Measurements from ENCODE around the gene SLC30A2. TPM values are rescaled to one million over a fixed set of nuclear protein-coding genes. Genes with fewer than 3 reads are reported as not detected.

The SLC30A2 gene
- total RNA-seq, 1 donor: not detected

GRCh38 chr1:26012864-26013263, 33.1 kb downstream of the SLC30A2 start:
- no peak overlapping the region for H3K4me3 ChIP-seq (ENCODE audit: low read length)
- H3K4me1 ChIP-seq (ENCODE audit: insufficient read depth, low read length): peaks cover 35% of the 10 kb centered on the region
- no peaks in the 10 kb centered on the region for H3K27me3 ChIP-seq (ENCODE audit: insufficient read depth, low read length)
- no peaks in the 10 kb centered on the region for H3K9me3 ChIP-seq (ENCODE audit: low read depth, low read length)

GRCh38 chr1:26010825-26011224, 35.1 kb downstream of the SLC30A2 start:
- H3K4me1 ChIP-seq (ENCODE audit: insufficient read depth, low read length): peaks cover 16% of the 10 kb centered on the region
- H3K9me3 ChIP-seq (ENCODE audit: low read depth, low read length): no peaks in the 10 kb centered on the region
- no peak overlapping the region for H3K4me3 ChIP-seq (ENCODE audit: low read length)
- no peaks in the 10 kb centered on the region for H3K27me3 ChIP-seq (ENCODE audit: insufficient read depth, low read length)

DNA sequence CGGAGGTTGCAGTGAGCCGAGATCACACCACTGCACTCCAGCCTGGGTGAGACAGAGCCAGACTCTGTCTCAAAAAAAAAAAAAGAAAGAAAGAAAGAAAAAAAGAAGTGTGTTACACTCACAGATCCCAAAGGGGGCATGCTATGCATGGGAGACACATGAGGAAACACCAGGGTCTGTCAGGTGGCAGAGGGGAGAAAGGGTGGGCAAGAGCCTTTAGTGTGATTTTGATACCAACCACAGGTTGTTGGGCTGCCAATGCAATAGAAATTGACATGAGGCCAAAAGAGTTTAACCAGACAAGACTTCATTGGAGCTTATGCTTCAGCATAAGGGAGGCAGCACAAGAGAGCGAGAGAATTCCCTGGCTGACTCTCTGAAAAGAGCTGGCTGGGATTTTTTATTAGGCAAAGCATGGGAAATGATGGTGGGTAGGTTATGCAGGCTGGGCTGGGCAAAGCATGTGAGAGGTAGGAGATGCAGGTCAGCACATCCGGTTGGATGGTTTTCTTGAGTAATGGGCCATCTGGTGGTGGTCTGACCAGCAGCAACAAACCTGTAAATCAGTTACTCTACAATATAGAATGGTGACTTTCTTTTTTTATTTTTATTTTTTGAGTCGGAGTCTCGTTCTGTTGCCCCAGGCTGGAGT, 36.0 kb downstream of the SLC30A2 start:
- no peaks in the 10 kb centered on the region for H3K27me3 ChIP-seq (ENCODE audit: insufficient read depth, low read length)
- no peak overlapping the region for H3K4me3 ChIP-seq (ENCODE audit: low read length)
- no peaks in the 10 kb centered on the region for H3K9me3 ChIP-seq (ENCODE audit: low read depth, low read length)
- peaks cover 7% of the 10 kb centered on the region for H3K4me1 ChIP-seq (ENCODE audit: insufficient read depth, low read length)

GRCh38 chr1:26006710-26007109, 39.2 kb downstream of the SLC30A2 start:
- Histone ChIP-seq H3K9me3 (ENCODE audit: low read depth, low read length) (no peaks in the 10 kb centered on the region), H3K4me3 (ENCODE audit: low read length) (no peak overlapping the region), H3K4me1 (ENCODE audit: insufficient read depth, low read length) (peaks cover 11% of the 10 kb centered on the region), H3K27me3 (ENCODE audit: insufficient read depth, low read length) (no peaks in the 10 kb centered on the region)

DNA sequence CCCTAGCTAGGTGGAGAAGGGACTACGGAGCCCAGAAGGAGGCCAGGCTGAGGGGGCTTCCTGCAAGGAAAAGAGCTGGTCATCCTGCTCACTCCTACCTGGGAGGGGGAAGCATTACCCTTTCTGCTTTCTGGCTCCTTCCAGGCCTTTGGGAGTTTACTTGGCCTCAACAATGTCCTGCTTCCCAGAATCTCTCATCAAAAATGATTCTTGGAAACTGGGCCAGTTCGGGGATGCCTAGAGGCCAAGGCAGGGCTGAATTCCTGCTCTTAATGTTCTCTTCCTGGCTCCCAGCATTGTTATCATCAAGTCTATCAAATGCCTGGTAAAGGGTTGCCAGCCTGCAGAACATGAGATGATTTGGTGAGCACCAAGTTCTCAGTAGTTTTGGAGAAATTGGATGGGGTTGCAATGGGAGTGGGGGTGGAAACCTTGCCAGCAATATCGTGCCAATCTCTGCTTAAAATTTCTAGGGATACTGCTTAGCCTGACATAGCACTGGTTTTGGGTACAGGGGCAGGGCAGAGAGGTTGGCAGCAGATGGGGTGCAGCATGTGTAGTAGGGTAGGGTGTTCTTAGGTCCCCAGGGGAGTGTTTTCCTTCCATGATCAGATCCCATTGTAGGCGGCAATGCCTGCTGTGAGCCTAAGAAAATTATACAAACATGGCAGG, 40.3 kb downstream of the SLC30A2 start:
- peaks cover 11% of the 10 kb centered on the region for H3K4me1 ChIP-seq (ENCODE audit: insufficient read depth, low read length)
- H3K27me3 ChIP-seq (ENCODE audit: insufficient read depth, low read length): no peaks in the 10 kb centered on the region
- no peak overlapping the region for H3K4me3 ChIP-seq (ENCODE audit: low read length)
- no peaks in the 10 kb centered on the region for H3K9me3 ChIP-seq (ENCODE audit: low read depth, low read length)

- Histone ChIP-seq H3K4me3 (ENCODE audit: low read length) (no peak overlapping the region), H3K9me3 (ENCODE audit: low read depth, low read length) (no peaks in the 10 kb centered on the region), H3K4me1 (ENCODE audit: insufficient read depth, low read length) (peaks cover 11% of the 10 kb centered on the region), H3K27me3 (ENCODE audit: insufficient read depth, low read length) (no peaks in the 10 kb centered on the region)
These were observed 42.2 kb downstream of the SLC30A2 start for GRCh38 chr1:26003756-26004155.

DNA sequence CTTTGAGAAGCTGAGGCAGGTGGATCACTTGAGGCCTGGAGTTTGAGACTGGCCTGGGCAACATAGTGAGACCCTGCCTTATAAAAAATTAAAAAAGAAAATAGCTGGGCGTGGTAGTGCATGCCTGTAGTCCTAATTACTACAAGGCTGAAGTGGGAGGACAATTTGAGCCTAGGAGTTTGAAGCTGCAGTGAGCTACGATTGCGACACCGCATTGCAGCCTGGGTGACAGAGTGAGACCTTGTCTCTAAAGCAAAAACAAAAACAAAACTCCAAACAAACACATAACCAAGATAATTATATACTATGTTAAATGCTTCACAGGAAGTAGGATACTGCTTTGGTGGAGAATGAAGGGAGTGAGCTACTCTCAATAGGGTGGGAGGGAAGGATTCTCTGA, 42.7 kb downstream of the SLC30A2 start:
- no peak overlapping the region for H3K4me3 ChIP-seq (ENCODE audit: low read length)
- no peaks in the 10 kb centered on the region for H3K27me3 ChIP-seq (ENCODE audit: insufficient read depth, low read length)
- no peaks in the 10 kb centered on the region for H3K9me3 ChIP-seq (ENCODE audit: low read depth, low read length)
- peaks cover 16% of the 10 kb centered on the region for H3K4me1 ChIP-seq (ENCODE audit: insufficient read depth, low read length)

- H3K9me3 ChIP-seq (ENCODE audit: low read depth, low read length): no peaks in the 10 kb centered on the region
- H3K27me3 ChIP-seq (ENCODE audit: insufficient read depth, low read length): no peaks in the 10 kb centered on the region
- H3K4me3 ChIP-seq (ENCODE audit: low read length): no peak overlapping the region
- peaks cover 33% of the 10 kb centered on the region for H3K4me1 ChIP-seq (ENCODE audit: insufficient read depth, low read length)
These were observed 46.7 kb downstream of the SLC30A2 start for GRCh38 chr1:25999041-25999800.

GRCh38 chr1:25997828-25998761, 47.8 kb downstream of the SLC30A2 start, which contains the start of gene PAFAH2:
Gene PAFAH2, minus strand, starts transcription at chr1:25998063. Its CDS starts 7,247 bp downstream, at chr1:25990816.
- H3K4me1 ChIP-seq (ENCODE audit: insufficient read depth, low read length): peaks cover 26% of the 10 kb centered on the region
- no peaks in the 10 kb centered on the region for H3K9me3 ChIP-seq (ENCODE audit: low read depth, low read length)
- H3K4me3 ChIP-seq (ENCODE audit: low read length): peak within 1 kb of the TSS; percentile 63
- H3K27me3 ChIP-seq (ENCODE audit: insufficient read depth, low read length): no peaks in the 10 kb centered on the region

GRCh38 chr1:25996966-25997827, 48.7 kb downstream of the SLC30A2 start:
- peak overlapping the region; percentile 63 for H3K4me3 ChIP-seq (ENCODE audit: low read length)
- no peaks in the 10 kb centered on the region for H3K9me3 ChIP-seq (ENCODE audit: low read depth, low read length)
- peaks cover 33% of the 10 kb centered on the region for H3K4me1 ChIP-seq (ENCODE audit: insufficient read depth, low read length)
- no peaks in the 10 kb centered on the region for H3K27me3 ChIP-seq (ENCODE audit: insufficient read depth, low read length)

- H3K4me1 ChIP-seq (ENCODE audit: insufficient read depth, low read length): peaks cover 58% of the 10 kb centered on the region
These were observed 51.3 kb downstream of the SLC30A2 start for GRCh38 chr1:25994402-25995150.

GRCh38 chr1:25993197-25993951, 52.5 kb downstream of the SLC30A2 start:
- peaks cover 66% of the 10 kb centered on the region for H3K4me1 ChIP-seq (ENCODE audit: insufficient read depth, low read length)

More at GRCh38 chr1:25994402-25995150, 51.3 kb downstream of the SLC30A2 start:
- H3K4me3 ChIP-seq (ENCODE audit: low read length): no peak overlapping the region
- no peaks in the 10 kb centered on the region for H3K9me3 ChIP-seq (ENCODE audit: low read depth, low read length)
- H3K27me3 ChIP-seq (ENCODE audit: insufficient read depth, low read length): no peaks in the 10 kb centered on the region

More at GRCh38 chr1:25993197-25993951, 52.5 kb downstream of the SLC30A2 start:
- Histone ChIP-seq H3K27me3 (ENCODE audit: insufficient read depth, low read length) (no peaks in the 10 kb centered on the region), H3K9me3 (ENCODE audit: low read depth, low read length) (no peaks in the 10 kb centered on the region), H3K4me3 (ENCODE audit: low read length) (no peak overlapping the region)

Data from mononuclear cell (primary cell).